ENCODE measurements around the gene TRAF4. TPM values are rescaled to one million over a fixed set of nuclear protein-coding genes. Genes with fewer than 3 reads are reported as not detected.
"Not testable (repeated sequence)": the region's sequence is repeated elsewhere in the genome, so short reads cannot be mapped to it uniquely, and the experiment has no call there.

Gene TRAF4
- total RNA-seq, 2 donors from 2014 or later = 116 to 136 TPM

GRCh38 chr17:28712032-28712704, 31.6 kb upstream of the TRAF4 start:
- ATAC-seq (no peak), DNase-seq (peak in 1 of 2 donors; percentile 63)

DNA sequence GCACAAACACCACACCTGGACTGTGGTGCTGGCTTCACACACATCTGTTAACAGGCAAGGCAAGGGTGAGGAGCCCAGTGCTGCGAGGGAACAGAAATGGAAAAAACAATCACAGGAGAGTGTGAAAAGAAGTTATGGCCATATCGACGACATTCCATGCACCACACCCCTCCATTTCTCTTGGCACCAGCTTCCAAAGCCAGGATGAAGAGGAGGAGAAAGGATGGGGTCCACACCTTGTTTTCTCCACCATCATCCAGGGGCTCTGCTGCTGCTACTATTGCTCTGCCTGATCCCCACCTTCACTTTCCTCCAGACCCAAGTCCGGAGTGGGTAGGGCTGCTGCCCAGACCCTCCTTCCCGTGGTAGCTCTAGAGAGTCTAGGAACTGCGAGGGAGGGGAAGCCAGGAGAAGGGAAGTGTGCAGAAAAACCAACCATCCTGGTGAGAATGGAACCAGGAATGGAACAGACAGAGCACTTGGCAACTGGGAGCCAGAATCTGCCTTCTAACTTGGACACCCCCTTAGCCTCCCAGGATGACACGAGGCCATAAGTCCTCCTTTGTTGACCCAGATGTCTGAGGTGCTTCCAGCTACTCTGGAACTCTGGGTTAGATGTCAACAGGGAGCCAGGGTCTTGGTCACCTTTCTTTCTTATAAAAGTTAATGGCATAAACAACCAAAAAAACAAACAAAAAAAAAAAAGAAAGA, 31.0 kb upstream of the TRAF4 start:
- DNase-seq (no peak), ATAC-seq (no peak)
- intact Hi-C loops (cut with DNase I, micrococcal nuclease) = no loop called here

More at GRCh38 chr17:28712032-28712704, 31.6 kb upstream of the TRAF4 start:
- intact Hi-C loops (cut with DNase I, micrococcal nuclease) = no loop called here

- intact Hi-C loops (cut with DNase I, micrococcal nuclease) = no loop called here
- no peak for ATAC-seq
- DNase-seq = peak in 1 of 2 donors; percentile 19
Measured at GRCh38 chr17:28714281-28714680, 29.5 kb upstream of the TRAF4 start.

GRCh38 chr17:28715217-28715616, 28.6 kb upstream of the TRAF4 start:
- ATAC-seq = no peak
- intact Hi-C loops (cut with DNase I, micrococcal nuclease) = no loop called here
- DNase-seq = no peak

DNA sequence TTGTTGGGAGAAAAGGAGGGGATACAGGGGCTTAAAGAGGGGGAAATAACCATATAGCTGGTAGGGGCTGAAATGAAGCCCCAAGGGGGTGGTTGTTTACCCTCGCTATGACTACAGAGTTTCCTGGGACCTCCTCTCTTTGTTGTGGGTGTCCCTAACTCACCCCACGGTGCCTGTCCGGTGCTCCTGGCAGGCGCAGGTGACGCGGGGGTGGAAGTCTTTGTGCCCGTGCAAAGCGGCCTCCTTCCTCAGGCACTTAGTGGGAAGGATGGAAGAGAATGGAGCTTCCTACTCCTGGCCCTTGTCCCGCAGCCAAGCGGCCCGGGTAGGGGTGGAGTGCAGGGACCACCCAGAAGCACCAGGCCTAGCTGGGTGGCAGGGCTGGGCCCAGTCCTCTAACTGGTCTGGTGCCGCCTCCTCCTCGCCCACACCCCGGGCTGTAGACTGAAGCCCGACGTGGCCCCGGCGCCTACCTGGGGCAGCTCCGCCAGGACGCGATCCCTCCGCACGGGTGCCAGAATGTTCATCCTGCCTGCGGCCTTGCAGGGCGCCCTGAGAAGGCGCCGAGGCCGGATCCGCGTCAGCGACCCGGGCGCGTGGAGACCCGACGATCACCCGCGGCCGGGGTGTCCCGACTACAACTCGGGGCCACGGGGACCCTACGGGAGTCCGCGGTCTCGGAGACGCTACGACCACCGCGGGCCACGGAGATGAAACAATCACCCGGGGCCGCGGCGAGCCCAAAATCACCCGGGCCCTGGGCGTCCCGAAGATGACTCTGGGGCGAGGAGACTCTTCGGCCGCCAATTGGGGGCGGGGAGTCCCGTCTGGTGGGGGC, 26.9 kb upstream of the TRAF4 start:
- ATAC-seq = no peak
- intact Hi-C loops (cut with DNase I, micrococcal nuclease) = no loop called here
- peak in 1 of 2 donors; percentile 39 for DNase-seq

DNA sequence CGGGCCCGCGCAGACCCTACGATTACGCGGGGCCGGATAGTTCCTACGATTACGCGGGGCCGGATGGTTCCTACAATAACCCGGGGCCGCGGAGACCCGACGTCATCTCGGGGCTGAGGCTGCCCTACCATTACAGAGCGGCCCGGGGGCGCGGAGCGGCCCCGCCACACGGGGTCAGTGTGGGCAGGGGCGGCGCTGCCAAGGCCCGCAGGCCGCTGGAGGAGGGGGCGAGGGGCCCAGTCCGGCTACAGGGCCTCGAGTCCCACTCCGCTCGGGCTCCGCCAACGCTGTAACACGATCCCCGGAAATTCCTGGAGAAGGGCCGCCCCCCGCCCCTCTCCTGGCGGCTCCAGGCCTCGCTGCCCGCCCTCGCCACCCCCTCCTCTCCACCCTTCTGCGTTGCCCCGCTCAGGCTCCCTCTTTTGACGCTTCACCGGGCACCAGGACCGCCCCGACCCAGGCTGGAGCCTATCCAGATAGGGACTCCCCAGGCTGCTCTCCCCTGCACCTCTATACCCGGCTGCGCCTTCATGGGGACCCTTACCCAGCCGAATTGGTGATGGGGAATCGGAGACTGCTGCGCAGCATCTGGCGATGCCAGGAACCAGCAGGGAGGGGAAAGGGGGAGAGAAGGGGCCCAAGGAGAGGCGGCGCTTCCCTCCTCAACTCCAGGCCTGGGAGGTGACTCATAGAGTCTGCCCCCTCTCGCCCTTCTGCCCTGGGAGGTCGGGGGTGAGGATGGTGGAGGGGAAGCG, 26.1 kb upstream of the TRAF4 start, which contains the start of gene RAB34:
Gene RAB34, minus strand, starts transcription at position 291 of the 755 bp plus-strand sequence. CDS start 602 bp downstream, outside the sequence.
- intact Hi-C loops (cut with DNase I, micrococcal nuclease) = no loop called here

DNA sequence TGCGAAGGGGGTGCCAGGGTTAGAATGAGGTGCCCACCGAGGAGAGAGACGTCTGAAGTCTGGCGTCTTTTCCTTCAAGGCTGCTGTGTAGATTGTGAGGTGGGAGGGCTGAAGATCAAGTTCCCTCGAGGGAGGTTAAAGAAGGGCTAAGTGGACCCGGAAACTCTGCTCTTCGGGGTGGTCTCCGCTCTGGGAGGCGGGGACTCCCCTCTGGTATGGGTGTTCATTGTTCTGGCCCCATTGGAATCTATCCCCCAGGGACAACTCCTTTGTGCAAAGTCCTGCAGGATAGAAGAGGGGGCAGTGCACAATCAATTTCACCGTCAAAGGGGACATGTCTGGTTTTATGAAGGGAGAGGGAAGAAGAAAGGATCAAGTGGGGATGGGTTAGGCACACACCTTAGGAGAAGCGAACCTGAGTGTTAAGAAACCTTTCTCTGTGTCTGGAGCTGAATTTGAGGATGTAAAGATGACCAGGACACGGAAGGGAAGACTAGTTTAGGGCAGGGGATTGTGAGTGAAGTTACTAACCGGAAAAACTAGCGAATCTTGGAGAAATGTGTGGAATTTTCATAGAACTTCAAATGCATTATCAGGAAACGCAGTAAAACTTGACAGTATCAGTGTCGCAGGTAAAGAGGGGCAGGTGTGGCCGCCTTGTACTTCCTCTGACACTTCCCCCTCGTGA, 25.3 kb upstream of the TRAF4 start:
- intact Hi-C loops (cut with DNase I, micrococcal nuclease) = no loop called here
- ATAC-seq (no peak), DNase-seq (no peak)

More for the DNA sequence above, 26.1 kb upstream of the TRAF4 start, which contains the start of gene RAB34:
- DNase-seq (peak; percentile 54 to 61), ATAC-seq (no peak)

GRCh38 chr17:28719021-28719433, 24.8 kb upstream of the TRAF4 start:
- DNase-seq (no peak), ATAC-seq (no peak)
- intact Hi-C loops (cut with DNase I, micrococcal nuclease) = no loop called here

DNA sequence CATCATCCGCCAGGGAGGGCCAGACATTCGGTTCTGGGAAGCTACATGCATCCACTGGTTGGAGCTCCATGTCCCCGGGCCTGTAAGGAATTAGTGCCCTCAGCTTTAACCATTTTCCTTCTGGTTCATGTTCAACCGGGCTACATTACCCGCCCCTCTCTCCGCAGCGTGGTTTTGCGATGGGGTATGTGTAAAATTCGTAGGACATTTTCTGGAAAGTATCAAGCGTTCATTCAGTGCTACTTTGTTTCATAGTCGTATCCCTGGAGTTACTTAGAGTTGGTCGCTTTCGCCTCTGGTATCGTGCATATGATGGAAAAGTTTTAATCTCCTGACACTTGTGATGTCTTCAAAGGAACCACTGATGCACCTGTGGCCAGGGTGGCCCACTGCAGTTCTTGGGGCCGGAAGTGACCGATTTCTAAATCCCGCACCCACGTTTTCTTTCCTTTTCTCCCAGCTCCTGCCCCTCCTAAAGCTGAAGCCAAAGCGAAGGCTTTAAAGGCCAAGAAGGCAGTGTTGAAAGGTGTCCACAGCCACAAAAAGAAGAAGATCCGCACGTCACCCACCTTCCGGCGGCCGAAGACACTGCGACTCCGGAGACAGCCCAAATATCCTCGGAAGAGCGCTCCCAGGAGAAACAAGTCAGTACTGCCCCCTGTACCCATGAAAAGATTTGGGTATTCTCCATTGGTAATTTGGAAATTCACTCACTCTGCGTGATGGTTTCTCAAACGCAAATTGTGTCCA, 23.4 kb upstream of the TRAF4 start:
- ATAC-seq = no peak
- intact Hi-C loops (cut with DNase I, micrococcal nuclease) = no loop called here
- no peak for DNase-seq

- peak in 1 of 2 donors; percentile 38 for DNase-seq
- ATAC-seq; intact Hi-C loops (cut with DNase I, micrococcal nuclease): not testable (repeated sequence)
Measured at GRCh38 chr17:28720997-28721329, 22.8 kb upstream of the TRAF4 start.

DNA sequence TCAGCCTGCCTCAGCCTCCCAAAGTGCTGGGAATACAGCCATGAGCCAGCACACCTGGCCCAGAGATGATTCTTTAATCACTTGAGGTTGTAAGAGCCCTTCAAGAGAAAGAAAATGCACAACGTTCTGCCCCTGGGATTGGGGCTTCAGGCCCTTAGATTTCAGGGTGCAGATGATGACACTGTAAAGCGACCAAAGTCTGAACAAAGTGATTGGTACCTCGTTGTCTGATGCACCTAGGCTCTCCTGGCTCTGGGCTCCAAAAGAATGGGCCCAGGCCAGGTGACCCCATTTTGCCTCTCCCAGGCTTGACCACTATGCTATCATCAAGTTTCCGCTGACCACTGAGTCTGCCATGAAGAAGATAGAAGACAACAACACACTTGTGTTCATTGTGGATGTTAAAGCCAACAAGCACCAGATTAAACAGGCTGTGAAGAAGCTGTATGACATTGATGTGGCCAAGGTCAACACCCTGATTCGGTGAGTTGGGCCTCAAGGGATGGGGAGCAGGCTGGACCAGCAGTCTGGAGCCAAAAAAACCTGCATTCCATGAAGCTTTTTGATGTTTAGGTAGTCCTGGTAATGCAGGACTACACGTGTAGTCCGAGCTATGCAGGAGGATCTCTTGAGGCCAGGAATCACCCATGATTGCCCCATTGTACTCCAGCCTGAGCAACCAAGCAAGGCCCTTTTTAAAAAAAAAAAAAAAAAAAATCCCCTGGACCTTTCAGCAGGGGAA, 21.2 kb upstream of the TRAF4 start:
- intact Hi-C loops (cut with DNase I, micrococcal nuclease) = no loop called here
- no peak for ATAC-seq
- DNase-seq = no peak

GRCh38 chr17:28723159-28723835, 20.5 kb upstream of the TRAF4 start:
- DNase-seq = no peak
- ATAC-seq = no peak
- intact Hi-C loops (cut with DNase I, micrococcal nuclease) = no loop called here

DNA sequence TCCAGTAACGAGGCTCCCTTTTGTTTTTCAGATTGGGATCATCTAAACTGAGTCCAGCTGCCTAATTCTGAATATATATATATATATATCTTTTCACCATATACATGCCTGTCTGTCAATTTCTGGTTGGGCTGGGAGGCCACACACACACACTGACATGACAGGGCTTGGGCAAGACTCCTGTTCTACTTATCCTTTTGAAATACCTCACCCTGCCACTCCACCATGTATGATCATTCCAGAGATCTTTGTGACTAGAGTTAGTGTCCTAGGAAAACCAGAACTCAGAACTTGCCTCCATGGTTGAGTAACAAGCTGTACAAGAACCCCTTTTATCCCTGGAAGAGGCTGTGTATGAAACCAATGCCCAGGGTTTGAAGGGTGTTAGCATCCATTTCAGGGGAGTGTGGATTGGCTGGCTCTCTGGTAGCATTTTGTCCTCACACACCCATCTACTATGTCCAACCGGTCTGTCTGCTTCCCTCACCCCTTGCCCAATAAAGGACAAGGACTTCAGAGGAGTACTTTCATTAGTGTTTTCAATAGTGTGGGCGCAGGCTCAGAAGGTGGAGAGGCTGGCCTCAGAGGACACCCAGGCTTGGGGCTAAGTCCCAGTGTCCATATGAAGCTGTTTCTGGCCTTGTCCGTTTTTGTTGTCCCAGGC, 19.8 kb upstream of the TRAF4 start:
- intact Hi-C loops (cut with DNase I, micrococcal nuclease); ATAC-seq; DNase-seq: not testable (repeated sequence)

DNA sequence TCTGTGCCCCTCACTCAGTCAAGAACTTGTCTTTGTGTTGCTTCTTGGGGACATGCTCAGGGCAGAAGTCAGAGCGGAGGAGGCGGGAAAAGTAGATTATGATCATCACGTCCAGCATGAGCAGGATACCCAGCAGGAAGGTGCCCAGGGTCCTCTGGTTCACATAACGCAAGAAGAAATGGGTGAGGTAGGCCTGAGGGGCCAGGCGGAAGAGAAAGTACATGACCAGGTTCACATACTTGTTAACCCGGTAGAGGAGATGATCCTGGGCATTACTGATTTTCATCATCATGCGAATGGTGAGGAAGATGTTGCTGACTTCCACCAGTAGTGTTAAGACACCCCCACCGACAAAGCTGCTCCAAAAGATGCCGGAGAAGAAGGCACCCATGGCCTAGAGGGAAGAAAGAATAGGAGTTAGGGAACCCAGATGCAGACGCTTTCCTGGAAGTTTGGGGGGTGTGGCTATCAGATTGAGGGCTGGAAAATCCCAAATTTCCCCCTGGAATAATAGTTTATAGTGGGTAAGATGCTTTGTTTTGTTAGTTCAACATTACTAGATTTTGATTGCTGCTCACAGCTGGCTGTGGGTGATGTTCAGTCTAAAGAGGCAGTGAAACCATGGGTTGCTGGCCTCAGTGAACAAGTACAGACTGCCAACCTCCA, 19.2 kb upstream of the TRAF4 start:
- intact Hi-C loops (cut with DNase I, micrococcal nuclease) = no loop called here
- DNase-seq = no peak
- ATAC-seq = no peak

GRCh38 chr17:28725166-28725659, 18.6 kb upstream of the TRAF4 start:
- intact Hi-C loops (cut with DNase I, micrococcal nuclease) = no loop called here
- ATAC-seq (no peak), DNase-seq (no peak)
